ENCODE measurements around the gene EIF2AK3. TPM values are rescaled to one million over a fixed set of nuclear protein-coding genes. Genes with fewer than 3 reads are reported as not detected.

The EIF2AK3 gene
- total RNA-seq, 1 experiment from 2014 or later = 11.3 TPM

DNA sequence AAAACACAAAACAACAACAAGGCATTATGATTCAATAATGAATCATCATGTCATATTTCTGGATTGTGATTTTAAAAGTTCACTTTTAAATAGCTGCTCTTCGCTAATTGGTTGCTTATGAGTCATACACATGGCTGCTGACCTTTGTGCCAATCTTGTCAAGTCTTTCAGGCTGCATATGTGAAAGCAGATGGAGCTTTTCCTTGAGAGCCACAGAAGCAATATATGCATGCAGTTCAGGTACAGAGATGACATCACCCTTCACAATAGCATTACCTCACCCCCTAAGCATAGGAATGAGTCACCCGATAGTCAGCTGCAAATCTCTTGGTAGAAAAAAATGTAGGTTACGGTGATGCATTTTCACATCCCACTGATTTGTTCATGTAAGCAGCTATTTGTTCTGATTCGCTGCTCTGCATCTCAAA lies 27.2 kb downstream of the EIF2AK3 start:
- intact Hi-C loops (cut with micrococcal nuclease; ENCODE audit: unreplicated experiment) (no loop called here), in situ Hi-C loops (cut with HindIII; ENCODE audit: low pct_unique_long_range_greater_than_20kb, low sequenced_read_pairs) (no loop called here)
- DNase-seq (ENCODE audit: low read depth, low spot score) (peak; percentile 99), ATAC-seq (peak; percentile 98)
- no TSS peak for BruUV-seq (replicated peaks)
- no peak overlapping the region for H3K27ac ChIP-seq (ENCODE audit: low read length)
- CTCF ChIA-PET = no interaction called here
- no peaks in the 10 kb centered on the region for H3K9me3 ChIP-seq (ENCODE audit: control insufficient read depth, insufficient read depth, low read depth, low read length)
- POLR2A ChIA-PET = interaction anchor here (0.7 kb wide), 1 partner anchor 85 kb away, joined by 4 read pairs; no protein-coding TSS in a partner anchor
- no peaks in the 10 kb centered on the region for H3K36me3 ChIP-seq (ENCODE audit: control insufficient read depth, insufficient read depth, low read length)
- H3K27me3 ChIP-seq (ENCODE audit: control insufficient read depth, insufficient read depth, low read length) = no peaks in the 10 kb centered on the region
- no peak overlapping the region for H3K4me3 ChIP-seq (ENCODE audit: low read depth in 2 of 2, low read length in 2 of 2)
- TF ChIP-seq SIN3A (IDR thresholded peaks at IDR 0.05; ENCODE audit: borderline replicate concordance, insufficient read depth, low read depth, low read length) = no peak
- TF ChIP-seq, protein P1, sequence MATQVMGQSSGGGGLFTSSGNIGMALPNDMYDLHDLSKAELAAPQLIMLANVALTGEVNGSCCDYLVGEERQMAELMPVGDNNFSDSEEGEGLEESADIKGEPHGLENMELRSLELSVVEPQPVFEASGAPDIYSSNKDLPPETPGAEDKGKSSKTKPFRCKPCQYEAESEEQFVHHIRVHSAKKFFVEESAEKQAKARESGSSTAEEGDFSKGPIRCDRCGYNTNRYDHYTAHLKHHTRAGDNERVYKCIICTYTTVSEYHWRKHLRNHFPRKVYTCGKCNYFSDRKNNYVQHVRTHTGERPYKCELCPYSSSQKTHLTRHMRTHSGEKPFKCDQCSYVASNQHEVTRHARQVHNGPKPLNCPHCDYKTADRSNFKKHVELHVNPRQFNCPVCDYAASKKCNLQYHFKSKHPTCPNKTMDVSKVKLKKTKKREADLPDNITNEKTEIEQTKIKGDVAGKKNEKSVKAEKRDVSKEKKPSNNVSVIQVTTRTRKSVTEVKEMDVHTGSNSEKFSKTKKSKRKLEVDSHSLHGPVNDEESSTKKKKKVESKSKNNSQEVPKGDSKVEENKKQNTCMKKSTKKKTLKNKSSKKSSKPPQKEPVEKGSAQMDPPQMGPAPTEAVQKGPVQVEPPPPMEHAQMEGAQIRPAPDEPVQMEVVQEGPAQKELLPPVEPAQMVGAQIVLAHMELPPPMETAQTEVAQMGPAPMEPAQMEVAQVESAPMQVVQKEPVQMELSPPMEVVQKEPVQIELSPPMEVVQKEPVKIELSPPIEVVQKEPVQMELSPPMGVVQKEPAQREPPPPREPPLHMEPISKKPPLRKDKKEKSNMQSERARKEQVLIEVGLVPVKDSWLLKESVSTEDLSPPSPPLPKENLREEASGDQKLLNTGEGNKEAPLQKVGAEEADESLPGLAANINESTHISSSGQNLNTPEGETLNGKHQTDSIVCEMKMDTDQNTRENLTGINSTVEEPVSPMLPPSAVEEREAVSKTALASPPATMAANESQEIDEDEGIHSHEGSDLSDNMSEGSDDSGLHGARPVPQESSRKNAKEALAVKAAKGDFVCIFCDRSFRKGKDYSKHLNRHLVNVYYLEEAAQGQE (IDR thresholded peaks at IDR 0.05; ENCODE audit: insufficient read depth in 1 of 2, low read depth in 2 of 2, low read length in 1 of 2) = no peak
- no peak for TF ChIP-seq TCF7L2 (IDR thresholded peaks at IDR 0.05; ENCODE audit: low read depth, low read length)
- TF ChIP-seq POLR2AphosphoS5 (IDR thresholded peaks at IDR 0.05; ENCODE audit: low read depth, low read length) = no peak
- TF ChIP-seq, protein P2, sequence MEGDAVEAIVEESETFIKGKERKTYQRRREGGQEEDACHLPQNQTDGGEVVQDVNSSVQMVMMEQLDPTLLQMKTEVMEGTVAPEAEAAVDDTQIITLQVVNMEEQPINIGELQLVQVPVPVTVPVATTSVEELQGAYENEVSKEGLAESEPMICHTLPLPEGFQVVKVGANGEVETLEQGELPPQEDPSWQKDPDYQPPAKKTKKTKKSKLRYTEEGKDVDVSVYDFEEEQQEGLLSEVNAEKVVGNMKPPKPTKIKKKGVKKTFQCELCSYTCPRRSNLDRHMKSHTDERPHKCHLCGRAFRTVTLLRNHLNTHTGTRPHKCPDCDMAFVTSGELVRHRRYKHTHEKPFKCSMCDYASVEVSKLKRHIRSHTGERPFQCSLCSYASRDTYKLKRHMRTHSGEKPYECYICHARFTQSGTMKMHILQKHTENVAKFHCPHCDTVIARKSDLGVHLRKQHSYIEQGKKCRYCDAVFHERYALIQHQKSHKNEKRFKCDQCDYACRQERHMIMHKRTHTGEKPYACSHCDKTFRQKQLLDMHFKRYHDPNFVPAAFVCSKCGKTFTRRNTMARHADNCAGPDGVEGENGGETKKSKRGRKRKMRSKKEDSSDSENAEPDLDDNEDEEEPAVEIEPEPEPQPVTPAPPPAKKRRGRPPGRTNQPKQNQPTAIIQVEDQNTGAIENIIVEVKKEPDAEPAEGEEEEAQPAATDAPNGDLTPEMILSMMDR (IDR thresholded peaks at IDR 0.05) = no peak
- peaks cover 10% of the 10 kb centered on the region for H3K4me1 ChIP-seq (ENCODE audit: control insufficient read depth, insufficient read depth, low read length)

DNA sequence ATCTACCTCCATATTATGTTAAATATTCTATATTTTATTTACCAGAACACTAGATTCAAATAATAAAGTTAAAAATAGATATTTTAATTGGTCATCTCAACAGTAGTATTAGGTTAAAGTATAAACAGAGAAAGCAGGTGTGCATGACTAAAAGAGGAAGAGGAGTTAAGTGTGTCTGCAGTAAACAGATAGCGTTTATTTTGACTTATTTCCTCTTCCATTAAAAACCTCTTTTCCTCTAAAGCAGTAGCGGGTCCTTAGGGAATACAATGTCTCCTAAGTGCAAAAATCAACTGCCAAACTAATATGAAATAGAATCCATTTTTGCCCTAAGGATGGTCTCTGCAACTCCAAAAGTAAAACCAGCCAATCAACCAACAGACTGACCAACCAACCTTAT lies 27.7 kb downstream of the EIF2AK3 start:
- no peak for ATAC-seq
- ChIA-PET POLR2A (no interaction called here), CTCF (no interaction called here)
- intact Hi-C loops (cut with micrococcal nuclease; ENCODE audit: unreplicated experiment) (no loop called here), in situ Hi-C loops (cut with HindIII; ENCODE audit: low pct_unique_long_range_greater_than_20kb, low sequenced_read_pairs) (no loop called here)
- BruUV-seq (replicated peaks) = no TSS peak
- Histone ChIP-seq H3K4me1 (ENCODE audit: control insufficient read depth, insufficient read depth, low read length) (peaks cover 10% of the 10 kb centered on the region), H3K4me3 (ENCODE audit: low read depth in 2 of 2, low read length in 2 of 2) (no peak overlapping the region), H3K9me3 (ENCODE audit: control insufficient read depth, insufficient read depth, low read depth, low read length) (no peaks in the 10 kb centered on the region), H3K27ac (ENCODE audit: low read length) (no peak overlapping the region), H3K36me3 (ENCODE audit: control insufficient read depth, insufficient read depth, low read length) (no peaks in the 10 kb centered on the region), H3K27me3 (ENCODE audit: control insufficient read depth, insufficient read depth, low read length) (no peaks in the 10 kb centered on the region)
- no peak for TF ChIP-seq TCF7L2 (IDR thresholded peaks at IDR 0.05; ENCODE audit: low read depth, low read length)
- TF ChIP-seq SIN3A (IDR thresholded peaks at IDR 0.05; ENCODE audit: borderline replicate concordance, insufficient read depth, low read depth, low read length) = no peak
- TF ChIP-seq, protein P2 (IDR thresholded peaks at IDR 0.05) = no peak
- no peak for TF ChIP-seq POLR2AphosphoS5 (IDR thresholded peaks at IDR 0.05; ENCODE audit: low read depth, low read length)
- TF ChIP-seq, protein P1 (IDR thresholded peaks at IDR 0.05; ENCODE audit: insufficient read depth in 1 of 2, low read depth in 2 of 2, low read length in 1 of 2) = no peak
- DNase-seq (ENCODE audit: low read depth, low spot score) = no peak

Data from Panc1 (cell line).